Activated CD4-positive, CD25-positive, alpha-beta regulatory T cell treated with anti-CD3 and anti-CD28 coated beads, Interleukin-2, amount 50 U/mL, for 16 hours (primary cell): ENCODE data around the gene HIVEP3.
"Not testable (repeated sequence)": the region's sequence is repeated elsewhere in the genome, so short reads cannot be mapped to it uniquely, and the experiment has no call there.

Experiments
- DNase-seq: peaks from one replicate; pipeline ENCODE4 v3.0.0-alpha.2; 2020; ENCODE audit warnings: low read depth, low spot score

HIVEP3 gene

DNA sequence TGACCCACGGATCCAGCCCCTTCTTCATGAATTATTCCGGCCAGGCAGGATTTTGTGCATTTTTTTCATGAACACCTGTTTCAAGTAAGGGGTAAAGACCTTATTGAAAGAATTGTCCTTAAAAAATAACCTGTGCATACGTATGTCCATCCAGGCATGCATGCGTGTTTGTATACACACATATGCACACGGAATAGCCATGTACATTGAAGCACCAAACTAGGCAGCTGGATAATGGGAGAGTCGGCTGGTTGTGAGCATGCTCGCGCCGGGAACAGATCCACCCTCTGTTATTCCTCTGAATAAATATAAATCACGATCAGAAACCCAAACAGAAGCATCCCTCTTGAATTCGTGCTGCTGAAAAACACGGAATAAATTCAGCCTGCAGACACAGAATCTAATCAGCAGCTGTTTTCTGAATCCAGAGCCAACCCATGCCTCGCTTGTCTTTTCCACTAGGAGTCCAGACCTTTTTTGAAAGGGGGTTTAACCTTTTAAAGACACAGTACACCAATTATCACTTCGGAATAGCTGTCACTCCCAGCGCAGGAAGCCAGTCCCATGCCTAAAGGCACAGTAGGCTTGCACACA is at the start of gene HIVEP3:
HIVEP3 (minus strand) TSS at position 473 of the 594 bp plus-strand sequence.
- DNase-seq, result no peak

GRCh38 chr1:41964400-41964799 is 45.7 kb upstream of the HIVEP3 start:
- no peak for DNase-seq

DNA sequence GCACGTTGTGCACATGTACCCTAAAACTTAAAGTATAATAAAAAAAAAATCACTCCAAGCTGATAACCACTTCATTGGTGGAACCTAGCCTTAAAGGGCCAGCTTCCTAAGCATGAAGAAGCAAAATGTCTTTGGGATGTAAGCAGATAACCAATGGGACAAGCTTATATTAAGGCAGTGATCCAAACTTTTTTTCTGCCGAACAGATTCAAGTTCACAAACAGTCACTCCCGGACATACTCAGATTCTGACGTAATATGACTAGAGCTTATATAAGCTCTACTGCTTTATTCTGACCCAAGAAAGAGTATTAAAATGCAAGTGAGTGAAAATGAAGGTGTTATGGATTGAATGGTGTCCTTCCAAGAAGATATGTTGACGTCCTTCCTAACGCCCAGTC is 44.9 kb upstream of the HIVEP3 start:
- no peak for DNase-seq

DNA sequence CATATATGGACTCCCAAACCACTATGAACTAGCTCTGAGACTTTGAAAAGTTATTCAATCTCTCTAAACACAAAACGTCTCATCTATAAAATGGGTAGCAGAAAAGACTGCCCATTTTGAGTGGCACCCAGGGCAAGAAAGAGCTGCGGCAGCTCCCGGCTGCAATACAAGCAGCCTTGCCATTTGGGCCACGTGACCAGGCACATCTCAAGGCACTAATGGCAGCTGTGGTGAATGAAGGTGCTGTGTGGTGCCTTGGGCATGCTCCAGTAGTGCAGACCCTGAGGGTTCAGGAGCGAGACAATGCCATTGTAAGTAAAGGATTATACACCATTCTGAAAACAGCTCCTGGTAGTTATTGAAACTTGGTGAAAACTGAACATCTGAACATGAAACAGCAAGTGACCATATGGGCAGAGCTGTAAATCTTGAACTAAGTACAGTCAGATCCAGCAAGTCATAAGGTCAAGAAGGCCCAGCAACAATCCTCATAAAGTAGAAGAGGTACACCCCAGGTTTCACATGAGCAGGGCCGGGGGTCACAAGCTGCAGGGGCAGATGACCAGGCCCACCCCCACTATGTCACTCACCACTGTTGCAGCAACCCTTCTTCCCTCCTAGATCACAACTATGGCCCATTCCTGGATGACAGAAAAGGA is 39.4 kb upstream of the HIVEP3 start:
- no peak for DNase-seq

DNA sequence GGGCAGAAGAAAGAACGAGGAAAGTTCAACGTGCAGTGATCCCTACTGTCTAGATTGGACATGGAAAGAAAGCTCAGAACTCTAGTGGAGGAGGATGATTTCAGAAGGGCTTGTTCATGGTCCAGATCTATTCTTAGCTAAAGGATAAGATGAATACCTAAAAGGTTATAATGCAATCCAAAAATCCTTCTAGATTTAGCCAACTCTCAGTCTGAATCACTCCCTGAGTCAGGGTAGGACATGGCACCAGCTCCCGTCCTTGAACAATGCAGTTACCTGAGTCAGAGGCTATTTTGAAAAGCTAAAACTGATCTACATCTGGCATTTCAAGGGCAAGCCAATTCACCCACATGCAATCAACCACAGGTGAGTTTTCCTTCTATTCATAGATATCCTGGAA is 38.8 kb upstream of the HIVEP3 start:
- no peak for DNase-seq

DNA sequence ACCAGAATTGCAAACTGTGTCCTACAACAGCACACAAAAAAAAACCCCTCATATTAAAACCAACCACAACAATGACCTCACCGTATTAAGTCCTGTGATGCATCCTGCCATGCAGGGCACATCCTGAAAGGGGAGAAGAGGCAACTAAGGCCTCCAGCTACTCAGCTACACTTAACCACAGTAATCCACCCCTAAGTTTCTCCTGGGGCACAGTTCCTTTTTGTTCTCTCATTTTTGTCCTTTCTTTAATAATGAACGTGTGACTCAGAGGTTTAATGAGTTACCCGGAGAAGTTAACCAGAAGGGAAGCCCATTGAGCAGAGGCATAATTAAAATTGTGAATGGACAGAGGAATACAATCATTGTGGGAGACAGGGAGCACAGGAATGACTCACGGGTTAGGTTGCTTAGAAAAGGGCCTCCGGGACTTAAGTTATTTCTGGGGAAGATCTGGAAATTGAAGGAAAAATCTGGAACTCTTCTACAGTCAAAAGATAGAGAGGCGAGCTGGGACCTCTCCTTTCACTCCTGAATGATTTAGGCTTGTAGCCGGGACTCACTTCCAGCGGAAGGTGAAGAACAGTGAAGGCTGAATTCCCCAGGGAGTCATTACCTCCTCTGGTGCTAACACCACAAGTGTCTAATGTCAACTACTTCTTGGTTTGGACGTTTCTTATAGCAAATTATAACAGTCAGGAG is 36.9 kb upstream of the HIVEP3 start:
- no peak for DNase-seq

DNA sequence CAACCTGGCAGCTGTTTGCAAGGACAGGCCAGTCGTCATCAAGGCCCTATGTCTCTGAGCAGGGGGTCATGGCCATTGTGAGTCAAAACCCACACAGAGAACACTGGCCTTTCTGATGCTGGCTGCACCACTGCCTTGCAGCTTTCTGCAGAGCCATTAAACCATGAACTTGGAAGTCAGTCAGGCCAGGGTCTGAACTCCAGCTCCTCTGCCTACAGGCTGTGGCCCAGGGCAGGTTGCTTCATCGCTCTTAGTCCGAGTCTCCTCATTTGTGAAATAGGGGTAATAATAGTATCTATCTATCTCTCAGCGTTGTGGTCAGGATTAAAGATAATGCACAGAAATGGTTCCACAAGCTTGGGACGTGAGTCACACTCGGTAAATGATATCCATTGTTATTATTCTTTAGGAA is 35.8 kb upstream of the HIVEP3 start:
- no peak for DNase-seq

GRCh38 chr1:41953291-41953690 is 34.6 kb upstream of the HIVEP3 start:
- DNase-seq, result no peak

DNA sequence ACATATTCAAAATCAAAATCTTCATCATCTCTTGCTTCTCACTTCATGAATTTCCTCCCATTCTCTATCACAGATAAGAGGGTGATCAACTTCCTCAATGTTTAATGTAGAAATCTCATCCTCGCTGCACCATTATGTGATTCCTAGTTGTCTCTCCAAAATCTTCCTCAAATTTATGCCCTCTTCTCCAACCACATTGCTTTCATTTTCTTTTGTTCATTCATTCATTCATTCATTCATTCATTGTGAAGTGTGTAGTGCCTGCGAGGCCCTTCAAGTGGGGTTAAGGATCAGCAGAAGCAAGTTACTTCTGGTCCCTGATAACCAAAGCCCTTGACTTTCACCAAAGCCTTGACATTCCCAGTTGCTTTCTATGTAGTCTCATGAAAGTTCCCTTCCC is 33.5 kb upstream of the HIVEP3 start:
- DNase-seq, result no peak

DNA sequence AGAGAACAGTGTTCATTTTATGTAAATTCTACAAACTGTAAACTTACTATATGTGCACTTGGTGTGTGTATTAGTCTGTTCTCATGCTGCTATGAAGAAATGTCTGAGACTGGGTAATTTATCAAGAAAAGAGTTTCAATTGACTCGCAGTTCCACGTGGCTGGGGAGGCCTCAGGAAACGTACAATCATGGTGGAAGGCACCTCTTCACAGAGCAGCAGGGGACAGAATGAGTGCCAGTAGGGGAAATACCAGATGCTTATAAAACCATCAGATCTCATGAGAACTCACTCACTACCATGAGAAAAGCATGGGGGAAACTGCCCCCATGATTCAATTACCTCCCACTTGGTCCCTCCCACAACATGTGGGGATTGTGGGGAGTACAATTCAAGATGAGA is 32.8 kb upstream of the HIVEP3 start:
- not testable (repeated sequence) for DNase-seq

- no peak for DNase-seq
Measured at GRCh38 chr1:41950820-41951219, 32.1 kb upstream of the HIVEP3 start.

- not testable (repeated sequence) for DNase-seq
Measured at GRCh38 chr1:41945946-41946345, 27.2 kb upstream of the HIVEP3 start.

GRCh38 chr1:41943717-41944116 is 25.0 kb upstream of the HIVEP3 start:
- no peak for DNase-seq

DNA sequence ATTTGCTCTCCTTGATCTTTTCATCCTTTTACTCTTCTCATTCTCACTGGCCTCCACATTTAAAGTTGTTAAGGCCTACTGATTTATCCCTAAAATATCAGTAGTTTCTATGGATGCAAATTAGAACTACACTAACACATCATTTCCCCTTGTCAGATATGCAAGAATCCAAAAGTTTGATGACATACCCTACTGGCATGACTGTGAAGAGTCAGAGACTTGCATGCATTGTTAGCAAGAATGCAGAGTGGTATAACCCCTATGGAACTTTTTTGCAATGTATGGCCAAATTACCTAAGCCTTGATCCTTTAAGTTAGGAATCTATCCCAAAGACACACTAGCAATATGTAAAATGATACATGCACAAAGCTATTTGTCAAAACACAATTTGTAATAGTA is 23.6 kb upstream of the HIVEP3 start:
- no peak for DNase-seq

- DNase-seq, result no peak
Measured at GRCh38 chr1:41941381-41941780, 22.7 kb upstream of the HIVEP3 start.

GRCh38 chr1:41939194-41939593 is 20.5 kb upstream of the HIVEP3 start:
- no peak for DNase-seq

- DNase-seq, result no peak
Measured at GRCh38 chr1:41936107-41936506, 17.4 kb upstream of the HIVEP3 start.

DNA sequence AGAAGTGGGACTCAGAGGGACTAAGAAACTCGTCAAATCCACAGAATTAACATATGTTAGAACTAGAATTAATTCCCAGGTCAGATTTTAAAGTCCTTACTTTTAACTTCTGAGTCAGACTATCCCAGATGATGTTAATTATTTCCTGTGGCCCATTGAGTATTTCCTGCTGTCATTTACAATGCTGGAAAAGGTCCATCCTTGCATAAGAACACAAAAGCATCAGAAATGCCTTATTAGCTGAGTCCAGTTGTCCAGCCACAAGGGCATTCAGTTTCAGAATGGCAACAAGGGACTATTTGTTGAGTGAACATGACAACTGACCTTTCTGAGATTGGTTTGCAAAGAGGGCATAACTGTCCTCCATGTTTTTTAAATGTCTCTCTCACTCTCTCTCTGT is 16.5 kb upstream of the HIVEP3 start:
- no peak for DNase-seq

GRCh38 chr1:41933106-41933505 is 14.4 kb upstream of the HIVEP3 start:
- DNase-seq, result no peak

DNA sequence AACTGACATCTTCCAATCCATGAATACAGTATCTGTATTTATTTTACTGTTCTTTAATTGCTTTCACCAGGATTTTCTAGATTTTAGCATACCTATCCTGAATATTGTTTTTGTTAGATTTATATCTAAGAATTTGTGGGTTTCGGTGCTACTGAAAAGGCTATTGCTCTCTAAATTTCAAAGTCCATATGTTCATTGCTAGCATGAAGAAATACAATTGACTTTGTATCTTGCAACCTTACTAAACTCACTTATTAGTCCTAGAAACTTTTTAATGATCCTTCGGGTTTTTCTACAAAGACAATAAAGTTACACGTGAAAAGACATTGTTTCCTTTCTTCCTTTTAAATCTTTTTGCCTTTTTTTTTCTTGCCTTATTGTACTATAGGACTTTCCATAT is 12.9 kb upstream of the HIVEP3 start:
- no peak for DNase-seq

- no peak for DNase-seq
Measured at GRCh38 chr1:41927118-41927517, 8.4 kb upstream of the HIVEP3 start.

DNA sequence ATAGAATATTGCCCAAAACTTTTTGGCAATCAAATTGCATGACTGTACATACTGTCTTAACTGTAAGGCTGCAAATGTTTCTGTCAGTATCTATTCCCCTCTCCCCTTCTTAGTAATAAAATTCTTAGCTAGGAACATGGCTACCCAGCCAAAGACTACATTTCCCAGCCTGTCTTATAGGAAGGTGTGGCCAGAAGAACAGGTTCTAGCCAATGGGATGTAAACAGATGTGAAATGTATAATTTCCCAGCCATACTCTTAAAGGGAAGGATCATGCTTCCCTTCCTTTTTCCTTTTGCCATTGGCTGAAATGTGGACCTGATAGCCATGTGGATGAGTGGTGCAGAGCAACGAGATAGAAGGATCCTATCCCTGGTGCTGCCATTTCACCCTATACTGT is 7.0 kb upstream of the HIVEP3 start:
- DNase-seq, result no peak

DNA sequence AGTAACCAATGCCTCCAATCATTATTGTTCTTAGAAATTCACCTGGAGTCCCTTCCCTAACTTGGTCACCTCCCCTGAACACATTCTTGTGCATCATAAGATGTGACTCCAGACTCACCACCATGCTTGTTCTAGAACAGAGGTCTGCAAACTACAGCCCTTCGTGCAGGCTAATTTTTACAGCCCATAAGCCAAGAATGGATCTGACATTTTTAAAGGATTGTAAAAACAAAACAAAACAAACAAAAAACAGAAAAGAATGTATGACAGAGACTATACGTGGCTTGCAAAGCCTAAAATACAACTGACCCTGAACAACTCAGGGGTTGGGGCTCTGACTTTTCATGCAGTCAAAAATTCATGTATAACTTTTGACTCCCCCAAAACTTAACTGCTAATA is 6.2 kb upstream of the HIVEP3 start:
- no peak for DNase-seq
